Skeletal muscle cell (primary cell): ENCODE data around the gene CCL7.

Experiments
- DNase-seq: peaks from one replicate; pipeline ENCODE4 v3.0.0-alpha.2; 2010; ENCODE audit warnings: low read depth
- H3K4me3 ChIP-seq: 2 replicates; pipeline ENCODE4 v1.5.1; 2011; ENCODE audit warnings: low read depth, mild to moderate bottlenecking, control low read depth, low read length, moderate library complexity

The CCL7 gene

GRCh38 chr17:34313164-34313563 lies 43.1 kb downstream of the CCL7 start:
- DNase-seq, result peak; percentile 7
- H3K4me3 ChIP-seq, result no peak overlapping the region

DNA sequence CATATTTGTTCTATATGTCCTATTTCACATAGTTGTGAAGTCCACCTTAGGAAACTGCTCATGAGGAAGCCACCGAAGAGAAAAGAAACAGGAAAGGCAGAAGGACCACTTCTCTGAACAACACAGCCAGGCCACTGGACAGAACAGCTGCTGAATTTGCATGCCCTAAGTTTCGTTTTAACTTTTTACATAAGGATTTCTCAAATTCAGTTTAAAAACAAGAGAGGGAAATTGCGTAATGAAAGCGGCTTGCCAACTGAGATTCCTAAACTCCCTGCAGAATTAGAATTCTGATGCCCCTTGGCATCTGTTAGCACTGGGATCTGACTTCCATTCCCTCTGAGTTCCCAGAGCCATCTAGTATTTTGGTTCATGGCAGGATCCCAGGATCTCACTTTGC lies 44.3 kb downstream of the CCL7 start:
- no peak overlapping the region for H3K4me3 ChIP-seq
- DNase-seq, result peak; percentile 66

- H3K4me3 ChIP-seq, result no peak overlapping the region
- DNase-seq, result no peak
Measured at GRCh38 chr17:34318474-34318873, 48.5 kb downstream of the CCL7 start.

DNA sequence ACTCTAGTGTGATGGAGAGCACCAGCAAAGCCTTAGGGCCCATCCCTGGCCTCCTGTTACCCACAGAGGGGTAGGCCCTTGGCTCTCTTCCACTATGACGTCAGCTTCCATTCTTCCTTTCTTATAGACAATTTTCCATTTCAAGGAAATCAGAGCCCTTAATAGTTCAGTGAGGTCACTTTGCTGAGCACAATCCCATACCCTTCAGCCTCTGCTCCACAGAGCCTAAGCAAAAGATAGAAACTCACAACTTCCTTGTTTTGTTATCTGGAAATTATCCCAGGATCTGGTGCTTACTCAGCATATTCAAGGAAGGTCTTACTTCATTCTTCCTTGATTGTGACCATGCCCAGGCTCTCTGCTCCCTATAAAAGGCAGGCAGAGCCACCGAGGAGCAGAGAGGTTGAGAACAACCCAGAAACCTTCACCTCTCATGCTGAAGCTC lies 49.0 kb downstream of the CCL7 start, which contains the start of gene CCL8:
CCL8 (plus strand) TSS at position 397 of the 445 bp plus-strand sequence. CDS start 67 bp downstream, outside the sequence.
- no peak for DNase-seq

More for the DNA sequence above, 49.0 kb downstream of the CCL7 start, which contains the start of gene CCL8:
- no peak within 1 kb of the TSS for H3K4me3 ChIP-seq
